Activated T-helper 1 cell treated with anti-CD3 and anti-CD28 coated beads, Interleukin-2, amount 50 U/mL, for 16 hours (primary cell): Measurements from ENCODE around the gene TADA3.
"Not testable (repeated sequence)": the region's sequence is repeated elsewhere in the genome, so short reads cannot be mapped to it uniquely, and the experiment has no call there.

Source experiments
- DNase-seq, 2 donors: peaks; one replicate each; pipeline ENCODE4 v3.0.0-alpha.2; 2020; ENCODE audit warnings: low read depth in 1 of 2, low spot score in 1 of 2

The TADA3 gene

GRCh38 chr3:9785602-9786001 is 6.7 kb downstream of the TADA3 start:
- DNase-seq: no peak

GRCh38 chr3:9784965-9785364 is 7.3 kb downstream of the TADA3 start:
- DNase-seq: no peak

GRCh38 chr3:9783954-9784353 is 8.3 kb downstream of the TADA3 start:
- no peak for DNase-seq

- no peak for DNase-seq
These were observed 9.5 kb downstream of the TADA3 start for GRCh38 chr3:9782770-9783169.

GRCh38 chr3:9781978-9782603 is 10.2 kb downstream of the TADA3 start:
- DNase-seq: no peak

- no peak for DNase-seq
These were observed 10.7 kb downstream of the TADA3 start for GRCh38 chr3:9781551-9781950.

GRCh38 chr3:9780910-9781309 is 11.4 kb downstream of the TADA3 start:
- no peak for DNase-seq

- DNase-seq: no peak
These were observed 11.8 kb downstream of the TADA3 start for GRCh38 chr3:9780458-9780812.

- DNase-seq: no peak
These were observed 12.4 kb downstream of the TADA3 start for GRCh38 chr3:9779721-9780457.

- no peak for DNase-seq
These were observed 13.1 kb downstream of the TADA3 start for GRCh38 chr3:9779075-9779593.

GRCh38 chr3:9778143-9779074 is 13.9 kb downstream of the TADA3 start:
- DNase-seq: peak in 1 of 2 donors; percentile 27

- DNase-seq: no peak
These were observed 14.6 kb downstream of the TADA3 start for GRCh38 chr3:9777694-9778021.

GRCh38 chr3:9776896-9777693 is 15.2 kb downstream of the TADA3 start:
- no peak for DNase-seq

- not testable (repeated sequence) for DNase-seq
These were observed 21.3 kb downstream of the TADA3 start for GRCh38 chr3:9771007-9771406.

- DNase-seq: no peak
These were observed 21.9 kb downstream of the TADA3 start for GRCh38 chr3:9770276-9770812.

GRCh38 chr3:9769426-9770275 is 22.6 kb downstream of the TADA3 start, which contains the start of gene CAMK1:
Gene CAMK1, minus strand, starts transcription at chr3:9769947. Its CDS starts 2,198 bp downstream, at chr3:9767749.
- DNase-seq: peak; percentile 23 to 42

- DNase-seq: no peak
These were observed 23.3 kb downstream of the TADA3 start for GRCh38 chr3:9769012-9769411.

- no peak for DNase-seq
These were observed 24.0 kb downstream of the TADA3 start for GRCh38 chr3:9768141-9768775.

- DNase-seq: no peak
These were observed 24.9 kb downstream of the TADA3 start for GRCh38 chr3:9767418-9767817.
